GM21367 (cell line): ENCODE results near the gene IRAK2.

ENCODE experiments used
- ATAC-seq: cut with Tn5 transposase; IDR thresholded peaks from one replicate; pipeline ENCODE4 v1.9.1; 2021; ENCODE audit not compliant: unreplicated experiment

Gene IRAK2

GRCh38 chr3:10279384-10280176 lies 114.9 kb downstream of the IRAK2 start:
- no peak for ATAC-seq

- ATAC-seq = no peak
Measured at GRCh38 chr3:10280177-10280529, 115.4 kb downstream of the IRAK2 start.

GRCh38 chr3:10280571-10280970 lies 115.9 kb downstream of the IRAK2 start:
- no peak for ATAC-seq

DNA sequence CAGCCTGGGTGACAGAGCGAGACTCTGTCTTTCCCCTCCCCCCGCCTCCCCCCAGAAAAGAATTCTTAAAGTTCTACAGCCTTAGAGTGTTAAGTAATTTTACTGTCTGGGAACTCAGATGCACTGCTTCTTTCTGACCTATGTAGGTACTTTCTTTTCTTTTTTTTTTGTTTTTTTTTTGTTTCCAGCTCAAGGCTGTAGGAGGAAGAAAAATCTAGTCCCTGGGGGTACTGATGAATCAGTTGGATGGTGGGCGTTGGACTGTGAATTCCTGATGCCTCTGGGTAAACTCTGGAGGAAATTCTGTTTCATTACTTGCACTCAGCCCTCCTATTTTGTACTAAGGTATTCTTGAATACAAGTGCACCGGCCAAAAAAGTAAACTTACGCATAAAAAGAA lies 117.2 kb downstream of the IRAK2 start:
- no peak for ATAC-seq

DNA sequence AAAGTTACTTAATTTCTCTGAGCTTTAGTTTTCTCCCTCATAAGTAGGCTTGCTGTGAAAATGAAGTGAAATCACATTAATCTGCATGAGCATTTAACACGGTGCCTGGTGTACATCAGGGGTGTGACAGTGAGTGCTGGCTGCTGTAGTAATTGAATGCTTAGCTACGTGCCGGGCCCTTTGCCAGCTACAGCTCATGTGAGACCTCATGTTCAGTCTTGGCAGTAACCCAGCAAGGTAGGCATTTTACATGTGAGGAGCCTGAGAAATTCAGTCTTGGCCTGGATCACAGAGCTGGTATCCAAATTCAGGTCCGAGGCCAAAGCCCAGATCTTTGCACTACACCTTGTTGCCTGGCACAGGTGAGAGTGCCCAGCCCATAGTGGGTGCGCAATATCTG lies 118.9 kb downstream of the IRAK2 start:
- ATAC-seq = no peak

DNA sequence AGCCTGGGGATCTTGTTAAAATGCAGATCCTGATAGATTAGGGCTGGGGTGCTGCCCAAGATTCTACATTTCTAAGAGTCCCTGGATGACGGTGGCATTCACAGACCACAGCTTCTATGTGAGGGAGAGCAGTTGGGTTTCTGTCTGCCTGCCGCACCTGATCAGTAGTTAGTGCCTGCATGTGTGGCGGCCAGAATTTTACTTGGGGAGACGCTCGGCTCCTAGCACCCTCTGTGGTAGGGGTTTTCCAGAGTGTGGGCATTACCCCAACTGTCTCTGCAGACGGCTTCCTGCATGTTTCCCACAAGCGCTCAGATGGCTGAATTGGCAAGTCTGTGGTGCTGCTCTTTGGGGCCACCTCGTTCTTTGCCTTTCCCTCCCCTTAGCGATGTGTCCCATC lies 119.8 kb downstream of the IRAK2 start:
- no peak for ATAC-seq

GRCh38 chr3:10285272-10286132 lies 120.8 kb downstream of the IRAK2 start:
- ATAC-seq = no peak

- no peak for ATAC-seq
Measured at GRCh38 chr3:10286133-10286524, 121.4 kb downstream of the IRAK2 start.

DNA sequence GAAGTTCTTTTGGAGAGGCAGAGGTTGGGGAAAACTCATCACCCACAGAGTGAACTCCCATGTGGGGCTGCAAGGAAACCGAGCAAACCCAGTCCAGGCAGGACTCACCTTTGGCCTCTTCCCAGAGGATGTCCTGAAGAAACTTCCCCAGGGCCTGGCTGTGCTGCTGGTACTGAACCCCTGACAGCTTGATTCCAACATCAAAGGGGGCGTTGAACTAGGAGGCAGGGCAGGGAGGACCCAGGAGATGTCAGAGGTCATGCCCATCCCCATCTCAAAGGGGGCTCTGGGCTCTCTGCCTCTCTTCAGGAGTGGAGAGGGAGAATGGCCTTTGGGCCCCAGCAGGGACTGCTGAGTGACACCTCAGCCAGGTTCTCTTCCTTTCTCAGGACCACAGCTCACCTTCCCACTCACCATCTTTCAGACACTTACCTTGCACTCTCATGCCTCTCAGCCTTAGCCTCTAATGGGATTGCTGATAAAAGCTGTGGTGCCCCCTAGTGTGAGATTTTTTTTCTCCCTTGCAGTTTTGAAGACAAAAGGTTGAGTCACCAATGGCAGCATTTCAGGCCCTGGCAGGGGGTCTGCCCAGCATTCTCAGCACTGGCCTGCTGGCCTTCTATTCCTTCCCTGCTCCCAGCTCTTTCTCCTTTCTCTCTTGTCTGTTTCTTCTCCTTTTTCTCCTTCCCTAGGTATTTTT lies 122.0 kb downstream of the IRAK2 start:
- ATAC-seq = no peak

DNA sequence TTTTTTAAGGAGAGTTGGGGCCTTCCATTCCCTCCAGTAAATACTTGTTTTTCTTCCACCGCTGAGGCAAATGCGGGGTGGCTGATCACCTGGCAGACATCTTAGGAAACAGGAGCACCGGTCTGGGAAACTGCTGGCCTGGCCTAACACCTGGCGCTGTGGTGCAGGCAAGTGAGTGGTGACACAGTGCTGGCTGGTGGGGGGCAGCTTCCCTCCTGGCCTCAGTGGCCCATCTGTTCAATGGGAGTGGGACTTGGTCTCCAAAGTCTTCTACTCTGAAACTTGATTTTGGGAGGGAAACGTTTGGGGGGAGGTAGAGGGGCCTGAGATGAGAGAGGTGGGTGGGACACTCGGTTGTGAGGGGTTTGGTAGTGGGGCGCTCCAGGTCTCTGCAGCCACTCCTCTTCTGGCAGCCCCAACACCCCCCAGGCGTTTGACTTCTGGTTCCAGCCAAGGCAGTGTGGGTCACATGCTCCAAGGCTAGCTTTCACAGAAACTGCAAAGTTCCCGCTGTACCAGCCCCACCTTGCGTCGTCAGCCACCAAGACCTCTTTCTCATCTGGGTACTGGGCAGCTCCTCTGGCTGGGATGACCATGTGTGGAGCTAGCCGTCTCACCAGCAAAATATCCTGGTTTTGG lies 123.3 kb downstream of the IRAK2 start:
- ATAC-seq = no peak

GRCh38 chr3:10288575-10288960 lies 123.8 kb downstream of the IRAK2 start:
- ATAC-seq = no peak

DNA sequence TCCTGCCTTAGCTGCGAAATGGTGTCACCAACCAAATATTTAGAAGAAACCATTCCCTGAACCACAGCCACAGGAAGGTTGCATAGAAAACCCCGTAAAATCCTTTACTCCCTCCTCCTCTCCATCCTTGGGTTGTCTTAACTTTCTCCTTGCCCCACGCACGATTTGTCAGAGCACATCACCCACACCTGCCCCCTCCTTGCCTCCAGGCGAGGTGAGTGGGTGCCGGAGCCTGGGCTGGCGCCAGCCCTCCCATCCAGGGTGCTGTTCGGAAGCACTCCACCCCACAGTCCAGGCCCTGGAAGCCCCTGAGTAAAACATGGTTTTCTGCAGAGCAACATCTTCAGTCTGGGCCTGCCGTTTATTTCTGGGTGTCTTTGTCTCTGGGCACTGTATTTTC lies 124.4 kb downstream of the IRAK2 start:
- ATAC-seq = no peak

GRCh38 chr3:10289787-10290355 lies 125.2 kb downstream of the IRAK2 start:
- no peak for ATAC-seq

DNA sequence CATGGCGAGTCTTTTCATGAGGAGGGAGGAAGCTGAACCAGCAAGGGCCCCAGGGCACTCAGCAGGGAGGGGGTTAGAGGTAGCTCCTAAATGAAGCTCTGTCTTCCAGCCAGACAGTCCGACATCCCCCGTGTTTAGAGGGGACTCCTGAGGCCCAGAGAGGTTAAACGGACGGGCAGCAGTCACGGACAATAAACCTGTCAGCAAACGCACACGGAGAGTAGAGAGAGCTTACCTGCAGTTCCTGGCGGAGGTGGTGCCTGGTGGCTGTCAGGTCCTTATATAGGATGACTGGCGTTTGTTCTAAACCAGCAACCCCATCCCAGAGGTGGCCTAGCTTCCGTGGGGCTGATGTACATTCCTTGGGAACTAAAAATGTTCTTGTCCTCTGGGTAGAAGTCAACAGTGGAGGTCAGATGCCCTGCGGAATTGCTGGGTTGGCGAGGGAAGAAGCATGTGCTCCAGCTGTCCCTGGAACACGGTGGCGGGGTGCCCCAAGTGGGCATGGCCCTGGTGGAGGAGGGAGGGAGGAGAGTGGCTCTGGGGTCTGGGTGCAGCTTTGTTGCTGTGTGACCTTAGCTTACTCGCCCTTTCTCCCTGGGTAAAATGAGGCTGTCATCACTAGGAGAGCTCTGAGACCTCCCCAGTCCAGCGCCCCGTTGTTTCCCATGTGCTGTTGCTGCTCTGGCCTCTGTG lies 125.9 kb downstream of the IRAK2 start:
- no peak for ATAC-seq

DNA sequence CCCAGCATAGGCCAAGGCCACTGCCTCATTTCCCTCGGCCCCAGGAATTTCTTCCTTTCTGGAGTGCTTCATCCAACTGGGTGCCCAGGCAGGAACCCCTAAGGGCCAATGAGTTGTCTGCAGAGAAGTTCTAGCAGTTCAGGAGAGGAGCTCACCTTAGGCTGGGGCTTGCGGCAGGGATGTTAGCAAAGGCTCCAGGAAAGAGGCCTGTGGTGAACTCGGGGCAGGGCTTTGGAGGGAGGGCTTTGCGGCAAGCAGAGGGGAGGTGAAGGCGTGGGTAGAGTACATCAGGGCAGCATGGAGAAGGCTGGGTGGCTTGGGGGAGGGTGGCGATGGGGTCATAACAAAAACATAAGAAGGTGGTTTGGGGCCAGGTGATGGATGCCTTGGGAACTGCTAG lies 126.9 kb downstream of the IRAK2 start:
- no peak for ATAC-seq

DNA sequence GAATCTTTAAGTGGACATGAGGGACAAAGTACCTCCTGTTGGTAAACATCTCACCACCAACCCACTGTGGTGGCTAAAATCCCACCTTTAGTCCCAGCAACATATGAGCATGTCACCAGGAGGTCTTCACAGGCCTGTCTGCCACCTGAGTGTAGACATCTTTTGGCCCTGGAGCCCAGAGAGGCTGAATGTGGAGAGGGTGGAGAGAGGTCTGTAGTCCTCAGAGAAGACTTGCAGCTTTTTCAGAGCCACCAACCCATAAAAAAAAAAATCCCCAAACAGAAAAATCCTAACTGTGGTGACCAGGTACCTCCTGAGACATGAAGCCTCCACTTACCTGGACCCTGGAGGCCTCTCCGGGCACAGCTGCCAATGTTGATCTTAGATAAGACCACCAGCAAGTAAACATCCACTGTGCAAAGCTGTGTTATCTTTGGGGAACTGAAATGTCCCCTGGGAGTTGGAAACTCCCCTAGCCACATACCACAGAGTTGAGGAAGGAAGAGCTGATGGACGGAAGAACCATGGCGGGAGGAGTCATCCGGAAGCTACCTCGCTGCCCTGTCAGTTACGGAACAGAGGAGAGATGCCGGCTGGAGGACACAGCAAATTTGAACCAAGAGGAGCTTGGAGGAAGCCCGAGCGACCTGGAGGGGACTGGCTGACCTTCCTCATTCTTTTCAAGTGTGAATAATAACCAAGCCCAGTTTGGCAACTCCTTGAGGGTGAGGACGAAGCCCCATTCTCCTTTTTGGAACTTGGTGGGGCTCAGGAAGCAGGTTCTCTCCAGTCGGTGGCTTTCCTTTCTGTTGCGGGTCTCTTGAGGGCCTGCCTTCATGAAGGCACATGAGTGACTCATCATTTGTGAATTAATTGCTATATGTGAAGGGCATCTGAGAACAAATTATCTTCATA lies 128.0 kb downstream of the IRAK2 start, which contains the start of gene GHRL:
GHRL (minus strand) TSS at position 443 of the 915 bp plus-strand sequence. CDS start 2,767 bp downstream, outside the sequence.
- peak; percentile 80 for ATAC-seq
